ENCODE data around the gene LDLRAP1. TPM values are rescaled to one million over a fixed set of nuclear protein-coding genes. Genes with fewer than 3 reads are reported as not detected.

LDLRAP1 gene
- total RNA-seq, 1 experiment from 2014 or later = 26.0 TPM

DNA sequence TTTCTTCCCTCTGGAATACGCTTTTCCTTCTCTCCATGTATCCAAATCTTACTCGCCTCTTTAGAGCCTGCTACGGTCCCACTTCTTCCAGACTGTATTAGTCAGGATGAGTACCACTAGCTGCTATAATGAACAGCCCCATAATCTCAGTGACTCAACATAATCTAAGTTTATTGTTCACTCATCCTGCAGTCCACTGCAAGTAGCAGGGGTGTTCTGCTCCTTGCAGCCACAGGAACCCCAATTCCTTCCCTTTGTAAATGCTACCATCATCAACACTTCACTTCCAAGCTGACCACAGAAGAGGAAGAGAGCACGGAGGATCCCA lies 18.1 kb upstream of the LDLRAP1 start:
- intact Hi-C loops (cut with micrococcal nuclease) = no loop called here

DNA sequence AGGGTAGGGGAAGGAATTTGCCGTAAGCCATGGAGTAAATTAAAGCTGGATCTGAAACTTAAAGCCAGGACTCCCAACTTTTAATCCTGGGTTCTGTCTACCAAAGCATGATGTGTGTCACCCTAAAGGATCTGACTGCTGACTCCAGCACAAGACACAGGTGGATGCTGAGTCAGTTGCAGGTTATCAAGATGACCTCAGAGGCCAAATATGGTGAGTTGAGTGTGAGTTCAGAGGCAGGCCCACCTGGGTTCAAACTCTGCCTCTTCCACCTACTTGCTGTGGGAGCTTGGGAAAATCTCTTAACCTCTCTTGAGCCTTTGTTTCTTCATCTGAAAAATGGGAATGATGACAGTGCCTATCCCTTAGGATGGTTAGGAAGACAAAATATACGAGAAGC lies 16.7 kb upstream of the LDLRAP1 start:
- Histone ChIP-seq H3K4me2 (ENCODE audit: low read length) (no peak overlapping the region), H3K36me3 (ENCODE audit: control insufficient read depth in 1 of 2, insufficient read depth in 2 of 2, low read length in 2 of 2) (no peaks in the 10 kb centered on the region), H3K79me2 (ENCODE audit: insufficient read depth, low read length) (no peaks in the 10 kb centered on the region)

More for the DNA sequence above, 18.1 kb upstream of the LDLRAP1 start:
- no peak for DNase-seq (ENCODE audit: low read depth, low spot score)
- Histone ChIP-seq H2AFZ (ENCODE audit: low read depth, low read length, poor library complexity, severe bottlenecking) (no peak overlapping the region), H3K4me2 (ENCODE audit: low read length) (no peak overlapping the region), H3K27me3 (ENCODE audit: insufficient read depth, low read length) (no peaks in the 10 kb centered on the region), H3K4me1 (ENCODE audit: control insufficient read depth in 1 of 2, insufficient read depth in 2 of 2, low read length in 2 of 2) (no peaks in the 10 kb centered on the region), H3K9me3 (ENCODE audit: control insufficient read depth in 1 of 2, insufficient read depth in 1 of 2, low read depth in 1 of 2, low read length in 2 of 2) (peaks cover 0 to 5% of the 10 kb centered on the region in 2 experiments; a peak in 1 of 4 replicates), H3K36me3 (ENCODE audit: control insufficient read depth in 1 of 2, insufficient read depth in 2 of 2, low read length in 2 of 2) (no peaks in the 10 kb centered on the region), H3K79me2 (ENCODE audit: insufficient read depth, low read length) (no peaks in the 10 kb centered on the region), H3K9ac (ENCODE audit: low read length) (no peak overlapping the region), H3K9me2 (ENCODE audit: insufficient read depth) (no peaks in the 10 kb centered on the region), H3K4me3 (replicated peaks in 1 of 2; ENCODE audit: low read depth in 1 of 2, low read length in 2 of 2) (no peak overlapping the region), H3K27ac (ENCODE audit: low read depth, low read length) (no peak overlapping the region), H4K20me1 (ENCODE audit: insufficient read depth) (no peaks in the 10 kb centered on the region)
- ATAC-seq = no peak
- CTCF ChIA-PET = no interaction called here
- POLR2A ChIA-PET = no interaction called here
- no TSS peak for BruUV-seq (replicated peaks)
- TF ChIP-seq SIN3A (IDR thresholded peaks at IDR 0.05; ENCODE audit: low read depth) = no peak
- no peak for TF ChIP-seq SRF (IDR thresholded peaks at IDR 0.05; ENCODE audit: low read depth)
- no peak for TF ChIP-seq CEBPB (IDR thresholded peaks at IDR 0.05; ENCODE audit: low read depth)
- TF ChIP-seq, protein P1, sequence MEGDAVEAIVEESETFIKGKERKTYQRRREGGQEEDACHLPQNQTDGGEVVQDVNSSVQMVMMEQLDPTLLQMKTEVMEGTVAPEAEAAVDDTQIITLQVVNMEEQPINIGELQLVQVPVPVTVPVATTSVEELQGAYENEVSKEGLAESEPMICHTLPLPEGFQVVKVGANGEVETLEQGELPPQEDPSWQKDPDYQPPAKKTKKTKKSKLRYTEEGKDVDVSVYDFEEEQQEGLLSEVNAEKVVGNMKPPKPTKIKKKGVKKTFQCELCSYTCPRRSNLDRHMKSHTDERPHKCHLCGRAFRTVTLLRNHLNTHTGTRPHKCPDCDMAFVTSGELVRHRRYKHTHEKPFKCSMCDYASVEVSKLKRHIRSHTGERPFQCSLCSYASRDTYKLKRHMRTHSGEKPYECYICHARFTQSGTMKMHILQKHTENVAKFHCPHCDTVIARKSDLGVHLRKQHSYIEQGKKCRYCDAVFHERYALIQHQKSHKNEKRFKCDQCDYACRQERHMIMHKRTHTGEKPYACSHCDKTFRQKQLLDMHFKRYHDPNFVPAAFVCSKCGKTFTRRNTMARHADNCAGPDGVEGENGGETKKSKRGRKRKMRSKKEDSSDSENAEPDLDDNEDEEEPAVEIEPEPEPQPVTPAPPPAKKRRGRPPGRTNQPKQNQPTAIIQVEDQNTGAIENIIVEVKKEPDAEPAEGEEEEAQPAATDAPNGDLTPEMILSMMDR (IDR thresholded peaks at IDR 0.05 in 2 of 3, conservative IDR thresholded peaks at IDR 0.05 in 1 of 3; ENCODE audit: borderline replicate concordance in 1 of 3, insufficient read depth in 1 of 3, low read depth in 2 of 3, low read length in 2 of 3) = no peak
- RAD21 ChIA-PET (ENCODE audit: low non-redundant PET in 1 of 2, low total read pairs in 2 of 2, uncharacterized antibody in 2 of 2, unreplicated experiment in 2 of 2) = no interaction called here

More for the DNA sequence above, 16.7 kb upstream of the LDLRAP1 start:
- ChIA-PET RAD21 (ENCODE audit: low non-redundant PET in 1 of 2, low total read pairs in 2 of 2, uncharacterized antibody in 2 of 2, unreplicated experiment in 2 of 2) (no interaction called here), POLR2A (no interaction called here), CTCF (no interaction called here)
- no peak overlapping the region for H3K27ac ChIP-seq (ENCODE audit: low read depth, low read length)
- DNase-seq (ENCODE audit: low read depth, low spot score) (no peak), ATAC-seq (no peak)
- H3K4me3 ChIP-seq (replicated peaks in 1 of 2; ENCODE audit: low read depth in 1 of 2, low read length in 2 of 2) = no peak overlapping the region
- H4K20me1 ChIP-seq (ENCODE audit: insufficient read depth) = no peaks in the 10 kb centered on the region
- TF ChIP-seq TCF7L2 (IDR thresholded peaks at IDR 0.05; ENCODE audit: borderline replicate concordance, extremely low read depth, insufficient read depth, insufficient read length) (no peak), ZFX (IDR thresholded peaks at IDR 0.05) (no peak), POLR2A (IDR thresholded peaks at IDR 0.05; ENCODE audit: borderline replicate concordance, extremely low read depth, insufficient read depth, insufficient read length) (no peak), CBX3 (IDR thresholded peaks at IDR 0.05; ENCODE audit: low read depth) (no peak), FOSL1 (IDR thresholded peaks at IDR 0.05; ENCODE audit: low read depth) (no peak), EZH2 (IDR thresholded peaks at IDR 0.05) (no peak), CEBPB (IDR thresholded peaks at IDR 0.05; ENCODE audit: low read depth) (no peak), POLR2AphosphoS5 (IDR thresholded peaks at IDR 0.05; ENCODE audit: low read depth, low read length) (no peak), JUND (IDR thresholded peaks at IDR 0.05) (no peak), RAD21 (IDR thresholded peaks at IDR 0.05; ENCODE audit: low read depth) (no peak), SP1 (IDR thresholded peaks at IDR 0.05; ENCODE audit: low read depth) (no peak), ELF1 (IDR thresholded peaks at IDR 0.05; ENCODE audit: borderline replicate concordance, low read depth) (no peak), EZH2phosphoT487 (IDR thresholded peaks at IDR 0.05; ENCODE audit: borderline replicate concordance) (no peak), SRF (IDR thresholded peaks at IDR 0.05; ENCODE audit: low read depth) (no peak)
- TF ChIP-seq, protein P2, sequence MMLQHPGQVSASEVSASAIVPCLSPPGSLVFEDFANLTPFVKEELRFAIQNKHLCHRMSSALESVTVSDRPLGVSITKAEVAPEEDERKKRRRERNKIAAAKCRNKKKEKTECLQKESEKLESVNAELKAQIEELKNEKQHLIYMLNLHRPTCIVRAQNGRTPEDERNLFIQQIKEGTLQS (IDR thresholded peaks at IDR 0.05) = no peak
- TF ChIP-seq, protein P3, sequence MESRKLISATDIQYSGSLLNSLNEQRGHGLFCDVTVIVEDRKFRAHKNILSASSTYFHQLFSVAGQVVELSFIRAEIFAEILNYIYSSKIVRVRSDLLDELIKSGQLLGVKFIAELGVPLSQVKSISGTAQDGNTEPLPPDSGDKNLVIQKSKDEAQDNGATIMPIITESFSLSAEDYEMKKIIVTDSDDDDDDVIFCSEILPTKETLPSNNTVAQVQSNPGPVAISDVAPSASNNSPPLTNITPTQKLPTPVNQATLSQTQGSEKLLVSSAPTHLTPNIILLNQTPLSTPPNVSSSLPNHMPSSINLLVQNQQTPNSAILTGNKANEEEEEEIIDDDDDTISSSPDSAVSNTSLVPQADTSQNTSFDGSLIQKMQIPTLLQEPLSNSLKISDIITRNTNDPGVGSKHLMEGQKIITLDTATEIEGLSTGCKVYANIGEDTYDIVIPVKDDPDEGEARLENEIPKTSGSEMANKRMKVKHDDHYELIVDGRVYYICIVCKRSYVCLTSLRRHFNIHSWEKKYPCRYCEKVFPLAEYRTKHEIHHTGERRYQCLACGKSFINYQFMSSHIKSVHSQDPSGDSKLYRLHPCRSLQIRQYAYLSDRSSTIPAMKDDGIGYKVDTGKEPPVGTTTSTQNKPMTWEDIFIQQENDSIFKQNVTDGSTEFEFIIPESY (IDR thresholded peaks at IDR 0.05; ENCODE audit: extremely low read depth, insufficient replicate concordance, low read length) = no peak
- intact Hi-C loops (cut with micrococcal nuclease) = no loop called here
- H3K4me1 ChIP-seq (ENCODE audit: control insufficient read depth in 1 of 2, insufficient read depth in 2 of 2, low read length in 2 of 2) = no peaks in the 10 kb centered on the region
- no peak overlapping the region for H2AFZ ChIP-seq (ENCODE audit: low read depth, low read length, poor library complexity, severe bottlenecking)
- no peaks in the 10 kb centered on the region for H3K9me2 ChIP-seq (ENCODE audit: insufficient read depth)
- BruUV-seq (replicated peaks) = no TSS peak
- H3K9ac ChIP-seq (ENCODE audit: low read length) = no peak overlapping the region
- H3K9me3 ChIP-seq (ENCODE audit: control insufficient read depth in 1 of 2, insufficient read depth in 1 of 2, low read depth in 1 of 2, low read length in 2 of 2) = peaks cover 0 to 5% of the 10 kb centered on the region in 2 experiments; a peak in 1 of 4 replicates
- no peaks in the 10 kb centered on the region for H3K27me3 ChIP-seq (ENCODE audit: insufficient read depth, low read length)

All from HCT116 (cell line).